ENCODE data around the gene MOB3A. TPM values are rescaled to one million over a fixed set of nuclear protein-coding genes. Genes with fewer than 3 reads are reported as not detected.

MOB3A gene
- total RNA-seq, 1 experiment from 2014 or later: 11.7 TPM

- H3K36me3 Mint-ChIP-seq (ENCODE audit: insufficient read depth, unreplicated experiment): peaks cover 18% of the 10 kb centered on the region
Measured at GRCh38 chr19:2060884-2061494, 35.1 kb downstream of the MOB3A start.

GRCh38 chr19:2059422-2060201 is 36.5 kb downstream of the MOB3A start:
- H3K9me3 Mint-ChIP-seq (ENCODE audit: unreplicated experiment): no peaks in the 10 kb centered on the region
- ChIA-PET CTCF (interaction anchor here (0.6 kb wide), 1 partner anchor 39 kb away, joined by 4 read pairs; no protein-coding TSS in a partner anchor), POLR2A (no interaction called here)
- Histone ChIP-seq H3K36me3 (ENCODE audit: control insufficient read depth, insufficient read depth, low read length) (no peaks in the 10 kb centered on the region), H3K9me3 (no peaks in the 10 kb centered on the region), H3K4me1 (peaks cover 24% of the 10 kb centered on the region), H3K4me3 (ENCODE audit: low read depth, low read length) (peak overlapping the region; percentile 64; the same call in 1 of the 2 replicates), H3K27me3 (replicated peaks; ENCODE audit: control insufficient read depth, insufficient read depth, low read length) (no peaks in the 10 kb centered on the region)
- peak overlapping the region; percentile 97 for H3K27ac Mint-ChIP-seq (ENCODE audit: unreplicated experiment)
- peak; percentile 71 to 84 for DNase-seq
- intact Hi-C loops (cut with micrococcal nuclease; ENCODE audit: unreplicated experiment): loop anchor here (5.0 kb wide), 1 partner anchor 38 kb away; the partner anchor contains the start of genes IZUMO4 and MOB3A
- H3K27me3 Mint-ChIP-seq (ENCODE audit: insufficient read depth, unreplicated experiment): no peaks in the 10 kb centered on the region
- H3K36me3 Mint-ChIP-seq (ENCODE audit: insufficient read depth, unreplicated experiment): peaks cover 15% of the 10 kb centered on the region
- no peak for TF ChIP-seq CTCF (IDR thresholded peaks at IDR 0.05; ENCODE audit: insufficient read depth in 1 of 2, low read depth in 1 of 2, low read length in 1 of 2, severe bottlenecking in 1 of 2, unreplicated experiment in 1 of 2)
- H3K4me3 Mint-ChIP-seq (ENCODE audit: unreplicated experiment): peak overlapping the region; percentile 82
- no peaks in the 10 kb centered on the region for H3K4me1 Mint-ChIP-seq (ENCODE audit: low read depth, unreplicated experiment)
- no TSS peak for BruUV-seq (replicated peaks)

More at GRCh38 chr19:2060884-2061494, 35.1 kb downstream of the MOB3A start:
- H3K9me3 ChIP-seq: no peaks in the 10 kb centered on the region
- H3K4me3 Mint-ChIP-seq (ENCODE audit: unreplicated experiment): peak overlapping the region; percentile 82
- no peaks in the 10 kb centered on the region for H3K27me3 ChIP-seq (replicated peaks; ENCODE audit: control insufficient read depth, insufficient read depth, low read length)
- H3K9me3 Mint-ChIP-seq (ENCODE audit: unreplicated experiment): no peaks in the 10 kb centered on the region
- ChIA-PET CTCF (no interaction called here), POLR2A (interaction anchor here (0.8 to 1.0 kb wide), 3 partner anchors 12 to 35 kb away, joined by 3 read pairs; partner anchors contain the start of gene MOB3A)
- intact Hi-C loops (cut with micrococcal nuclease; ENCODE audit: unreplicated experiment): loop anchor here (5.0 kb wide), 1 partner anchor 36 kb away; the partner anchor contains the start of genes IZUMO4 and MOB3A
- H3K4me3 ChIP-seq (ENCODE audit: low read depth, low read length): peak overlapping the region; percentile 64
- no peak for TF ChIP-seq CTCF (IDR thresholded peaks at IDR 0.05; ENCODE audit: insufficient read depth in 1 of 2, low read depth in 1 of 2, low read length in 1 of 2, severe bottlenecking in 1 of 2, unreplicated experiment in 1 of 2)
- no peaks in the 10 kb centered on the region for H3K4me1 Mint-ChIP-seq (ENCODE audit: low read depth, unreplicated experiment)
- peak; percentile 78 to 82 for DNase-seq
- H3K27ac Mint-ChIP-seq (ENCODE audit: unreplicated experiment): peak overlapping the region; percentile 97
- no peaks in the 10 kb centered on the region for H3K36me3 ChIP-seq (ENCODE audit: control insufficient read depth, insufficient read depth, low read length)
- peaks cover 24% of the 10 kb centered on the region for H3K4me1 ChIP-seq
- no peaks in the 10 kb centered on the region for H3K27me3 Mint-ChIP-seq (ENCODE audit: insufficient read depth, unreplicated experiment)
- BruUV-seq (replicated peaks): TSS peak; percentile 78

GRCh38 chr19:2058570-2059421 is 37.3 kb downstream of the MOB3A start:
- no peak overlapping the region for H3K4me3 ChIP-seq (ENCODE audit: low read depth, low read length)
- peaks cover 24% of the 10 kb centered on the region for H3K4me1 ChIP-seq

More at GRCh38 chr19:2058570-2059421, 37.3 kb downstream of the MOB3A start:
- no TSS peak for BruUV-seq (replicated peaks)
- no peaks in the 10 kb centered on the region for H3K36me3 ChIP-seq (ENCODE audit: control insufficient read depth, insufficient read depth, low read length)
- POLR2A ChIA-PET: no interaction called here
- TF ChIP-seq CTCF (IDR thresholded peaks at IDR 0.05; ENCODE audit: insufficient read depth in 1 of 2, low read depth in 1 of 2, low read length in 1 of 2, severe bottlenecking in 1 of 2, unreplicated experiment in 1 of 2): no peak
- Mint-ChIP-seq H3K36me3 (ENCODE audit: insufficient read depth, unreplicated experiment) (peaks cover 14% of the 10 kb centered on the region), H3K4me3 (ENCODE audit: unreplicated experiment) (no peak overlapping the region), H3K27me3 (ENCODE audit: insufficient read depth, unreplicated experiment) (no peaks in the 10 kb centered on the region), H3K4me1 (ENCODE audit: low read depth, unreplicated experiment) (no peaks in the 10 kb centered on the region), H3K27ac (ENCODE audit: unreplicated experiment) (peak overlapping the region; percentile 97), H3K9me3 (ENCODE audit: unreplicated experiment) (no peaks in the 10 kb centered on the region)
- no peaks in the 10 kb centered on the region for H3K9me3 ChIP-seq
- intact Hi-C loops (cut with micrococcal nuclease; ENCODE audit: unreplicated experiment): no loop called here
- no peaks in the 10 kb centered on the region for H3K27me3 ChIP-seq (replicated peaks; ENCODE audit: control insufficient read depth, insufficient read depth, low read length)
- DNase-seq: no peak
- CTCF ChIA-PET: no interaction called here

All from Caco-2 (cell line).